Measurements from ENCODE around the gene SLC31A1. TPM values are rescaled to one million over a fixed set of nuclear protein-coding genes. Genes with fewer than 3 reads are reported as not detected.
A peak's percentile ranks its signal among the peaks of the same experiment; 100 is the strongest.

SLC31A1 gene
- total and polyA plus RNA-seq, 2 of the 13 experiments (the other 11 are each of a cell fraction or from before 2014, with no cell fraction given): 62.9 to 70.0 TPM

GRCh38 chr9:113274474-113275156, 53.3 kb downstream of the SLC31A1 start (continued):
- TF ChIP-seq, protein P1, sequence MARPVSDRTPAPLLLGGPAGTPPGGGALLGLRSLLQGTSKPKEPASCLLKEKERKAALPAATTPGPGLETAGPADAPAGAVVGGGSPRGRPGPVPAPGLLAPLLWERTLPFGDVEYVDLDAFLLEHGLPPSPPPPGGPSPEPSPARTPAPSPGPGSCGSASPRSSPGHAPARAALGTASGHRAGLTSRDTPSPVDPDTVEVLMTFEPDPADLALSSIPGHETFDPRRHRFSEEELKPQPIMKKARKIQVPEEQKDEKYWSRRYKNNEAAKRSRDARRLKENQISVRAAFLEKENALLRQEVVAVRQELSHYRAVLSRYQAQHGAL (CRISPR knock-in tag; IDR thresholded peaks at IDR 0.05; ENCODE audit: not compliant biosample characterization): no peak
- no peak for TF ChIP-seq KLF15 (CRISPR knock-in tag; IDR thresholded peaks at IDR 0.05; ENCODE audit: borderline replicate concordance)
- TF ChIP-seq KDM4B (CRISPR knock-in tag; IDR thresholded peaks at IDR 0.05): no peak
- TF ChIP-seq GATAD1 (CRISPR knock-in tag; IDR thresholded peaks at IDR 0.05): 0 out of 2 replicates have a peak, but pooled peaks have one; percentile 27
- TF ChIP-seq E2F1 (CRISPR knock-in tag; IDR thresholded peaks at IDR 0.05): no peak
- TF ChIP-seq ZFP36 (IDR thresholded peaks at IDR 0.05; ENCODE audit: borderline replicate concordance, low read depth, low read length, partially characterized antibody): no peak
- no peak for TF ChIP-seq ZNF101 (CRISPR knock-in tag; IDR thresholded peaks at IDR 0.05; ENCODE audit: borderline replicate concordance, low read depth)
- TF ChIP-seq IKZF5 (CRISPR knock-in tag; IDR thresholded peaks at IDR 0.05): no peak
- no peak for TF ChIP-seq STAT6 (CRISPR knock-in tag; IDR thresholded peaks at IDR 0.05; ENCODE audit: borderline replicate concordance)
- TF ChIP-seq, protein P2, sequence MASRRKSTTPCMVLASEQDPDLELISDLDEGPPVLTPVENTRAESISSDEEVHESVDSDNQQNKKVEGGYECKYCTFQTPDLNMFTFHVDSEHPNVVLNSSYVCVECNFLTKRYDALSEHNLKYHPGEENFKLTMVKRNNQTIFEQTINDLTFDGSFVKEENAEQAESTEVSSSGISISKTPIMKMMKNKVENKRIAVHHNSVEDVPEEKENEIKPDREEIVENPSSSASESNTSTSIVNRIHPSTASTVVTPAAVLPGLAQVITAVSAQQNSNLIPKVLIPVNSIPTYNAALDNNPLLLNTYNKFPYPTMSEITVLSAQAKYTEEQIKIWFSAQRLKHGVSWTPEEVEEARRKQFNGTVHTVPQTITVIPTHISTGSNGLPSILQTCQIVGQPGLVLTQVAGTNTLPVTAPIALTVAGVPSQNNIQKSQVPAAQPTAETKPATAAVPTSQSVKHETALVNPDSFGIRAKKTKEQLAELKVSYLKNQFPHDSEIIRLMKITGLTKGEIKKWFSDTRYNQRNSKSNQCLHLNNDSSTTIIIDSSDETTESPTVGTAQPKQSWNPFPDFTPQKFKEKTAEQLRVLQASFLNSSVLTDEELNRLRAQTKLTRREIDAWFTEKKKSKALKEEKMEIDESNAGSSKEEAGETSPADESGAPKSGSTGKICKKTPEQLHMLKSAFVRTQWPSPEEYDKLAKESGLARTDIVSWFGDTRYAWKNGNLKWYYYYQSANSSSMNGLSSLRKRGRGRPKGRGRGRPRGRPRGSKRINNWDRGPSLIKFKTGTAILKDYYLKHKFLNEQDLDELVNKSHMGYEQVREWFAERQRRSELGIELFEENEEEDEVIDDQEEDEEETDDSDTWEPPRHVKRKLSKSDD (CRISPR knock-in tag; IDR thresholded peaks at IDR 0.05; ENCODE audit: low read depth): no peak
- TF ChIP-seq GABPA (IDR thresholded peaks at IDR 0.05; ENCODE audit: low read depth, low read length): no peak
- TF ChIP-seq GABPA (CRISPR knock-in tag; IDR thresholded peaks at IDR 0.05; ENCODE audit: low read depth): peak; percentile 46; the same call in 1 of the 2 replicates
- no peak for TF ChIP-seq RBM22 (optimal IDR thresholded peaks at IDR 0.05; ENCODE audit: low read length)
- TF ChIP-seq, protein P3, sequence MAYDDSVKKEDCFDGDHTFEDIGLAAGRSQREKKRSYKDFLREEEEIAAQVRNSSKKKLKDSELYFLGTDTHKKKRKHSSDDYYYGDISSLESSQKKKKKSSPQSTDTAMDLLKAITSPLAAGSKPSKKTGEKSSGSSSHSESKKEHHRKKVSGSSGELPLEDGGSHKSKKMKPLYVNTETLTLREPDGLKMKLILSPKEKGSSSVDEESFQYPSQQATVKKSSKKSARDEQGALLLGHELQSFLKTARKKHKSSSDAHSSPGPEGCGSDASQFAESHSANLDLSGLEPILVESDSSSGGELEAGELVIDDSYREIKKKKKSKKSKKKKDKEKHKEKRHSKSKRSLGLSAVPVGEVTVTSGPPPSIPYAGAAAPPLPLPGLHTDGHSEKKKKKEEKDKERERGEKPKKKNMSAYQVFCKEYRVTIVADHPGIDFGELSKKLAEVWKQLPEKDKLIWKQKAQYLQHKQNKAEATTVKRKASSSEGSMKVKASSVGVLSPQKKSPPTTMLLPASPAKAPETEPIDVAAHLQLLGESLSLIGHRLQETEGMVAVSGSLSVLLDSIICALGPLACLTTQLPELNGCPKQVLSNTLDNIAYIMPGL (CRISPR knock-in tag; IDR thresholded peaks at IDR 0.05; ENCODE audit: borderline replicate concordance in 1 of 2, low read depth in 1 of 2): peak in 1 of 2 experiments; percentile 24; a peak in 1 of 4 replicates
- TF ChIP-seq, protein P4, sequence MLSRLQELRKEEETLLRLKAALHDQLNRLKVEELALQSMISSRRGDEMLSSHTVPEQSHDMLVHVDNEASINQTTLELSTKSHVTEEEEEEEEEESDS (CRISPR knock-in tag; IDR thresholded peaks at IDR 0.05; ENCODE audit: borderline replicate concordance): no peak
- TF ChIP-seq ZNF720 (CRISPR knock-in tag; IDR thresholded peaks at IDR 0.05): no peak

All from HepG2 (cell line).